Muscle layer of colon (tissue), 2 donors: ENCODE results near the gene CYP2E1.
"Not testable (repeated sequence)": the region's sequence is repeated elsewhere in the genome, so short reads cannot be mapped to it uniquely, and the experiment has no call there.

ENCODE experiments used
- H3K27ac ChIP-seq: one replicate; pipeline ENCODE4 v1.7.0; 2013; ENCODE audit warnings: low read depth, mild to moderate bottlenecking, low read length, moderate library complexity
- H3K27me3 ChIP-seq, 2 donors: one replicate each; pipeline ENCODE4 v1.7.0; 2013; ENCODE audit warnings: low read length in 2 of 2, mild to moderate bottlenecking in 2 of 2; ENCODE audit not compliant: insufficient read depth in 2 of 2, control insufficient read depth in 1 of 2
- H3K36me3 ChIP-seq: one replicate; pipeline ENCODE4 v1.7.0; 2013; ENCODE audit warnings: mild to moderate bottlenecking, low read length; ENCODE audit not compliant: insufficient read depth
- H3K4me1 ChIP-seq: one replicate; pipeline ENCODE4 v1.7.0; 2013; ENCODE audit warnings: mild to moderate bottlenecking, low read length; ENCODE audit not compliant: insufficient read depth
- H3K4me3 ChIP-seq, 2 donors: one replicate each; pipeline ENCODE4 v1.7.0; 2013; ENCODE audit warnings: low read length in 2 of 2, low read depth in 1 of 2, mild to moderate bottlenecking in 1 of 2, moderate library complexity in 1 of 2
- H3K9ac ChIP-seq: one replicate; pipeline ENCODE4 v1.7.0; 2013; ENCODE audit warnings: low read length
- H3K9me3 ChIP-seq: one replicate; pipeline ENCODE4 v1.7.0; 2013; ENCODE audit warnings: mild to moderate bottlenecking, low read length
- donor health status: abdominal sarcoma.
- donor health status: Adenocarcinoma of cecum.

CYP2E1 gene

GRCh38 chr10:133528845-133529575, 1.8 kb downstream of the CYP2E1 start:
- Histone ChIP-seq H3K4me3 (peak overlapping the region in 1 of 2 donors; percentile 14), H3K9me3 (no peaks in the 10 kb centered on the region), H3K4me1 (peaks cover 16% of the 10 kb centered on the region), H3K27me3 (peaks cover 12 to 39% of the 10 kb centered on the region in 2 donors), H3K36me3 (no peaks in the 10 kb centered on the region), H3K27ac (no peak overlapping the region), H3K9ac (no peak overlapping the region)

DNA sequence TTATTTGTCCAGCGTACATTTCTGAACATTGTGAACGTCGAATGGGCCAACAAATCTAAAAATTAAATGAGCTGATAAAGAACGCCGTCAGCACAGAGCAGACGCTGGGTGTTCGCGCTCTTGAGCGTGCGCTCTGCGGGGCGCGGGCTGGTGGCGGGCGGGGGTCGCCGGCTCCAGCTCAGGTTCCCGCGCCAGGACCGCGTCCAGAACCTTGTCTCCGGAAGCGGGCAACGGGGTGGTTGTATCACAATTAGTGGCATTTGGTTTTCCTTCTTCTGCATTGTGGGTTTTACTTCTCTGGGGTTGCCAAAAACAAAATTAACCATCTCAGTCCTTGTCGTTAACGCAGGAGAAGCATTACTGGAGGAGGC, 2.4 kb downstream of the CYP2E1 start:
- Histone ChIP-seq H3K9me3 (no peaks in the 10 kb centered on the region), H3K36me3 (no peaks in the 10 kb centered on the region), H3K9ac (no peak overlapping the region), H3K27ac (no peak overlapping the region), H3K4me1 (peaks cover 16% of the 10 kb centered on the region), H3K27me3 (peaks cover 12 to 39% of the 10 kb centered on the region in 2 donors), H3K4me3 (no peak overlapping the region)

- Histone ChIP-seq H3K9me3 (no peaks in the 10 kb centered on the region), H3K27me3 (peaks cover 12 to 39% of the 10 kb centered on the region in 2 donors), H3K27ac (no peak overlapping the region), H3K36me3 (no peaks in the 10 kb centered on the region), H3K4me3 (no peak overlapping the region), H3K9ac (no peak overlapping the region), H3K4me1 (peaks cover 16% of the 10 kb centered on the region)
Observed at GRCh38 chr10:133530506-133530905, 3.3 kb downstream of the CYP2E1 start.

DNA sequence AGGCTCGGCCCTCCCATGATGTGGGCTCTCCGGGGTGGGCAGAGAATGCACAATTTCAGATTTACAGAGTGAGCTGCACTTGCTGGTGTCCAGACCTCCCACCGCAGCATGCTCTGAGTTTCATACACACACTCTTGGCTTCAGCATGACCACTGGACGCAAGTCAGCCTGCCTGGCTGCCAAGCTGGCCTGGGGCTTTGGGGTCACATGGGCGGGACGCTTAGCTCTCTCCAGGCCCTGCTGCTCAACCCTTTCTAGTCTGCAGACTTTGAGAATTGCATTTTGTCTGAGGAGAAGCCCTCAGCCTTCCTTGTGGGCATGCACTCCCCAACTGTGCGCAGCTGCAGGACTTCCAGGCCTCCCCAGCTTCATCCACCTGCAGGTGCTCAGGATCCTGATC, 5.7 kb downstream of the CYP2E1 start:
- Histone ChIP-seq H3K9ac (no peak overlapping the region), H3K4me3 (no peak overlapping the region), H3K27me3 (peaks cover 12 to 27% of the 10 kb centered on the region in 2 donors), H3K36me3 (no peaks in the 10 kb centered on the region), H3K9me3 (no peaks in the 10 kb centered on the region), H3K27ac (no peak overlapping the region), H3K4me1 (peaks cover 14% of the 10 kb centered on the region)

DNA sequence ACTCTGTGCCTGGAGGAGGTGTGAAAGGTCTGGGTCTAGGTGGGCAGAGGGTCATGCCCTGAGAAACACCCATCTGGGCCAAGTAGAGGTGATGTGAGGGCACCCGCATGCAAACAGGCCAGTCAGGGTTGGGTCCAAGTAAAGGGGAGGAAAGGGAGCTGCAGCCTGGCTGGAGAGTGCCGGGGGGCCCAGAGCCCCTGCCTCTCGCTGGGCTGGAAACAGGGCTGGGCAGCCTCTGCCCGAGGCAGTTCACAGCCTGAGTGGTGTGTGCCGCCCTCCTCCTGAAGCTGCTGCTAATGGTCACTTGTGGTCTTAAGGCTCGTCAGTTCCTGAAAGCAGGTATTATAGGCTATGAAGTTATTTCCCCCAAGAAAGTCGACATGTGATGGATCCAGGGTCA, 7.3 kb downstream of the CYP2E1 start:
- H3K9me3 ChIP-seq: no peaks in the 10 kb centered on the region
- H3K36me3 ChIP-seq: no peaks in the 10 kb centered on the region
- H3K4me3 ChIP-seq: no peak overlapping the region
- no peak overlapping the region for H3K27ac ChIP-seq
- H3K4me1 ChIP-seq: peaks cover 1% of the 10 kb centered on the region
- H3K9ac ChIP-seq: no peak overlapping the region
- H3K27me3 ChIP-seq: peaks cover 1 to 11% of the 10 kb centered on the region in 2 donors

DNA sequence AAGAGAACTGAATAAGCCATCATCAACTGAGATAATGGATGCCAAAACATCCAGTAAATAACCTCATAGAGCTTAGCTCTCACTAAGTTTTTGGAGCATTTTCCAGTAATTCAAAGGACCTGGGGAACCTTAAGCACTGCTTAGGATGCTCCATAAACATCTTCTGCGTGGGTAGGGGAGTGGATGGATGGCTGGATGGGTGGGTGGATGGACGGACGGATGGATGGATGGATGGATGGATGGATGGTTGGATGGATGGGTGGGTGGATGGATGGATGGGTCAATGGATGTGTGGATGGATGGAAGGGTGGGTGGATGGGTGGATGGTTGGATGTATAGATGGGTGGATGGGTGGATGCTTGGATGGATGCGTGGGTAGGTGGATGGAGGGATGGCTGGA, 9.0 kb downstream of the CYP2E1 start:
- no peaks in the 10 kb centered on the region for H3K9me3 ChIP-seq
- no peak overlapping the region for H3K27ac ChIP-seq
- no peaks in the 10 kb centered on the region for H3K36me3 ChIP-seq
- no peak overlapping the region for H3K4me3 ChIP-seq
- no peak overlapping the region for H3K9ac ChIP-seq
- H3K4me1 ChIP-seq: no peaks in the 10 kb centered on the region
- no peaks in the 10 kb centered on the region for H3K27me3 ChIP-seq

DNA sequence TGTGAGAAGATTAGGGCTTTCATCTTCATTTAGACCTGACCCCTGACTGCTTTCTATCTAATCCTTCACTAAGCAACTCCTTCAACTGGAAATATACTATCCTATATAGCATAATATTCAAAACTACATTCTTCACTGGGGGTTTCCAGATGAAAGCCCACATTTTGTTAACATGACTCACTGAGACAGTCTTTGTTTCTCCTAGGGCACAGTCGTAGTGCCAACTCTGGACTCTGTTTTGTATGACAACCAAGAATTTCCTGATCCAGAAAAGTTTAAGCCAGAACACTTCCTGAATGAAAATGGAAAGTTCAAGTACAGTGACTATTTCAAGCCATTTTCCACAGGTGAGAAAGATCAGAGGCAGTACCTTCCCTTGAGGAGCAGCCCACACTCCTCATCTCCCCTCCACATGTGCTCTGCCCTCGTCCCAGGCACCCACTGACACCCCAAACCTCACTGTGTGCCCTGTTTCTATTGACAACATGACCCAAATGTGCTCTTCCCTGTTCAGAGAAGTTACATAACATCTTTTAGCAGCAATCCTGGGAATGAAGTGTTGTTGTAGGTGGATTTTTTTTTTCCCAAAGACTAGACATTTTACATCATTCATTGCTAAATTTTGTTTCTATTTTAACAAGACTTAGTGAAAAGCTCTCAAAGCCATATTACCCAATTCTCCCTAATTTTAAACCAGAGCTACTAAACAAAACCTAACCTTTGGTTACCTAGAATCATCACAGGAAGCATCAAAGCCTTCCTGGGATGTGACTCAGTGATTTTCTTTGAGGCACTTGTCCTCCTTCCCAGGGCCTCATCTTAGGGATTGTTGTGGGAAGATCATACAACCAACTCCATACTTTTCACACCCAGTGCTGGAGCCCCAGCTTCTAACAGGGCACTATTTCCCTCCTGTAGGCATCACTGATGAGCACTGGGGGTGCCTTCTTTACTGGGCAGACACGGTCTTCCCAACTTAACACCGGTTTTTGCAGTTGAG, 10.7 kb downstream of the CYP2E1 start:
- H3K4me1 ChIP-seq: no peaks in the 10 kb centered on the region
- no peak overlapping the region for H3K27ac ChIP-seq
- no peak overlapping the region for H3K9ac ChIP-seq
- no peaks in the 10 kb centered on the region for H3K9me3 ChIP-seq
- no peaks in the 10 kb centered on the region for H3K36me3 ChIP-seq
- H3K27me3 ChIP-seq: no peaks in the 10 kb centered on the region
- H3K4me3 ChIP-seq: no peak overlapping the region

GRCh38 chr10:133541441-133541975, 14.3 kb downstream of the CYP2E1 start:
- H3K9ac ChIP-seq, H3K27ac ChIP-seq, H3K36me3 ChIP-seq, H3K9me3 ChIP-seq, H3K27me3 ChIP-seq, H3K4me3 ChIP-seq, H3K4me1 ChIP-seq: not testable (repeated sequence)

DNA sequence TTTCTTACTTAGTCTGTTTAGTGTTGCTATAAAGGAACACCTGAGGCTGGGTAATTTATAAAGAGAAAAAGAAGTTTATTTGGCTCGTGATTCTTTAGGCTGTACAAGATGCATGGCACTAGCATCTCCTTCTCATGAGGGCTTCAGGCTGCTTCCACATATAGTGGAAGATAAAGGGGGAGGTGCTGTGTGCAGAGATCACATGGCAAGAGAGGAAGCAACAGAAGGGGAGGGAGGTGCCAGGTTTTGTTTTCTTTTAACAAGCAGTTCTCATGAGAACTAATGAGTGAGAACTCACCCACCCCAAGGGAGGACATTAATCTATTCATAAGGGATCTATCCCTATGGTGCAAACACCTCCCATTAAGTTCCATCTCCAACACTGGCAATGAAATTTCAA, 17.3 kb downstream of the CYP2E1 start:
- Histone ChIP-seq H3K27me3 (peaks cover 0 to 6% of the 10 kb centered on the region in 2 donors), H3K9me3 (peaks cover 9% of the 10 kb centered on the region), H3K9ac (no peak overlapping the region), H3K4me3 (no peak overlapping the region), H3K36me3 (no peaks in the 10 kb centered on the region), H3K27ac (no peak overlapping the region), H3K4me1 (no peaks in the 10 kb centered on the region)

DNA sequence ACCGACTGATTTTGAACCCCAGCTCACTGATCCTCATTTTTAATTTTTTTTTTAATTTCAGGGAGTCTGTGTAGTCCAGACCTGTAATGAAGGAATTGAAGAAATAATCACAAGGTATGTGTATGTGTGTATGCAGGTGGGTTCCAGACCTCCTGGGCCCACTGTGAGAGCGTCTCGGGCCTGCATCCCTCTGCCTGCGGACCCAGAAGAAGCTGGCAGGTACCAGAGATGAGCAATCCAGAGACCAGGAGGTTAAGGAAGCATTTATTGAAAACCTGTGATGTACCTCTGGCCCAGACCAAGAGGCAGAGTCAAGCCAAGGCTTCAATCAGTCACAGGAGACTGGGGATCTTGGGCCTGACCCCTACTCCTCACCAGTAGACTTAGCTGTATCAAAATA, 27.4 kb downstream of the CYP2E1 start:
- no peak overlapping the region for H3K4me3 ChIP-seq
- H3K27me3 ChIP-seq: no peaks in the 10 kb centered on the region
- H3K36me3 ChIP-seq: no peaks in the 10 kb centered on the region
- H3K27ac ChIP-seq: no peak overlapping the region
- H3K9ac ChIP-seq: no peak overlapping the region
- no peaks in the 10 kb centered on the region for H3K9me3 ChIP-seq
- H3K4me1 ChIP-seq: no peaks in the 10 kb centered on the region

GRCh38 chr10:133555521-133555920, 28.4 kb downstream of the CYP2E1 start:
- Histone ChIP-seq H3K4me3 (no peak overlapping the region), H3K36me3 (no peaks in the 10 kb centered on the region), H3K4me1 (no peaks in the 10 kb centered on the region), H3K9me3 (no peaks in the 10 kb centered on the region), H3K27ac (no peak overlapping the region), H3K27me3 (no peaks in the 10 kb centered on the region), H3K9ac (no peak overlapping the region)
